ENCODE measurements around the gene EXOC8. TPM values are rescaled to one million over a fixed set of nuclear protein-coding genes. Genes with fewer than 3 reads are reported as not detected.
A peak's percentile ranks its signal among the peaks of the same experiment; 100 is the strongest.
"Not testable (repeated sequence)": the region's sequence is repeated elsewhere in the genome, so short reads cannot be mapped to it uniquely, and the experiment has no call there.

EXOC8 gene
- total RNA-seq, 1 experiment from 2014 or later = 10.6 TPM

DNA sequence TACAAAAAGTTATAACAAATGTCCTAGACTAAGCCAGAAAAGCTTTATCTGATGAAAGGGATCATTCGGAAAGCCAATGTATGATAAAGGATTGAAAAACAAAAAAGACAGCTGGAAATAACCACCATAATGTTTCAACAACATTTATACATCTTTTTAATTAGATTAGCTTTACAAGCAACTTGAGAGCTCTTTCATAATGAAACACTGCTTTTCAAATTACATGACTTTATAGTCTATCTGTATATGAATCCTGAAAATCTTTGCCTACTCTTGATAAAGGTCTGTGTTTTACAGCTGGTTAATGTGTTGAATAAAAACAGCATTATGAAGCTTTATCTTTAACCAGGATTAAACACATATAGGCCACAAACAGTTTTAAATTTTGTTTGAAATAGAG is 26.0 kb upstream of the EXOC8 start:
- Histone ChIP-seq H3K4me3 (ENCODE audit: insufficient read depth, low read depth, low read length) (no peak overlapping the region), H3K36me3 (replicated peaks; ENCODE audit: control insufficient read depth, insufficient read depth, low read length) (no peaks in the 10 kb centered on the region), H3K27me3 (ENCODE audit: control insufficient read depth, insufficient read depth, low read length) (no peaks in the 10 kb centered on the region)
- no peak for DNase-seq

DNA sequence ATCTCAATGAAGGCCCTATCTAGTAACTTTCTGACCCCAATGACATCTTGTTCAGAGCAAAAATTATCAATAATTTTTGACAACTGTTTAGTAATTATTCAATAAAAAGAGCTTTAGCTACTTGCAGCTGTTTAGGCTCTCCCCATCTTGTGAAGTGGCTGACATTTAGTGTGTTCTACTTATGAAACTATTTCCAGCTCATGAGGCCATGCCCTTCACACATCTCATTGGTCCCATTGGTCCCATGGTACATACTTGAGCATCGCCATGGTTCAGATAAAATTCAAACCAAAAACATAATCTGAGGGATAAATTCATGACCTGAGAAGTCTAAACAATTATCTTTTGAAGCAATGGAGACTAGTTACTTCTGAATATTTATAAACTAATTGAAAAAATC is 24.7 kb upstream of the EXOC8 start:
- Histone ChIP-seq H3K4me3 (ENCODE audit: insufficient read depth, low read depth, low read length) (no peak overlapping the region), H3K27me3 (ENCODE audit: control insufficient read depth, insufficient read depth, low read length) (no peaks in the 10 kb centered on the region), H3K36me3 (replicated peaks; ENCODE audit: control insufficient read depth, insufficient read depth, low read length) (no peaks in the 10 kb centered on the region)
- DNase-seq = no peak

DNA sequence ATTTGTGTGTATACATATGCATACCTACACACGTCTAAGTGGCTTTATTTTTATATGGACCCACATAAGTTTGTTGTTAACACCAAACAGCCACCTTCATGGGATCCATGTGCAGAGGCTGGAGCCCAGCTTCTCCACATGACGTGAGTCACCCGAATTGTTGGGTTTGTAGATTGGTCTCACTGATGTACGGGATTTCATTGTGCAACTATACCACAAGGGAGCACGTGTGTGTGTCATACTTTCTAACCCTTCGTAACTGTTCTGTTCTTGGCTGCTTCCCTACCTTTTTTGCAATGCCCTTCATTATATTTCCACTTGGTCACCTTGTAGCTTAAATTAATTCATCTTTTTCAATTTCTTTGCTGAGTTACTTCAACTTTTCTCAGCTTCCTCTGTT is 21.5 kb upstream of the EXOC8 start:
- H3K36me3 ChIP-seq (replicated peaks; ENCODE audit: control insufficient read depth, insufficient read depth, low read length) = no peaks in the 10 kb centered on the region
- no peaks in the 10 kb centered on the region for H3K27me3 ChIP-seq (ENCODE audit: control insufficient read depth, insufficient read depth, low read length)
- H3K4me3 ChIP-seq (ENCODE audit: insufficient read depth, low read depth, low read length) = no peak overlapping the region
- DNase-seq = no peak

DNA sequence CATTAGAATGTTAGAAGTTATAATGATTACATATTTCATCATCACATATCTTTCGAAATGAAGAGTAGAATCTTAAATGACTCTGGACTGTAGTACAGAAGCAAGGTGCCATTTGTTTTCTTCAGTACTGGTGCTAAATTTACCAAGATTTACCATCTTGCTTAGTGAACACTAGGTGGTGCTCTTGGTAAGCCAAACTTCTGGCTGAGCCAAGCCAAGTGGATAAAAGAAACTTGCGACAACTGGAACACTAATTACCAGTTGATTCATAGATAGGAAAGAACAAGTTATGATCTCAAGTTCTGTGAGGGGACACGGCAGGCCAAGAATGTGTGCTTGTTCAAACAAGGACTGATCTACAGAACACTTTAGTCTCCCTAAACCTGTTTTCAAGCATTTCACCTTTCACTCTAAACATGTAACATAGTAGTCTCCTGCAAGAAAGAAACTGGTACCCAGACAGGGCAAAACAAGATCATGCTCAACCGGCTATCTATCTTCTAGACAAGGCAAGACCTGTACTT is 20.2 kb upstream of the EXOC8 start:
- Histone ChIP-seq H3K27me3 (ENCODE audit: control insufficient read depth, insufficient read depth, low read length) (no peaks in the 10 kb centered on the region), H3K4me3 (ENCODE audit: insufficient read depth, low read depth, low read length) (no peak overlapping the region), H3K36me3 (replicated peaks; ENCODE audit: control insufficient read depth, insufficient read depth, low read length) (no peaks in the 10 kb centered on the region)
- peak; percentile 43 for DNase-seq

DNA sequence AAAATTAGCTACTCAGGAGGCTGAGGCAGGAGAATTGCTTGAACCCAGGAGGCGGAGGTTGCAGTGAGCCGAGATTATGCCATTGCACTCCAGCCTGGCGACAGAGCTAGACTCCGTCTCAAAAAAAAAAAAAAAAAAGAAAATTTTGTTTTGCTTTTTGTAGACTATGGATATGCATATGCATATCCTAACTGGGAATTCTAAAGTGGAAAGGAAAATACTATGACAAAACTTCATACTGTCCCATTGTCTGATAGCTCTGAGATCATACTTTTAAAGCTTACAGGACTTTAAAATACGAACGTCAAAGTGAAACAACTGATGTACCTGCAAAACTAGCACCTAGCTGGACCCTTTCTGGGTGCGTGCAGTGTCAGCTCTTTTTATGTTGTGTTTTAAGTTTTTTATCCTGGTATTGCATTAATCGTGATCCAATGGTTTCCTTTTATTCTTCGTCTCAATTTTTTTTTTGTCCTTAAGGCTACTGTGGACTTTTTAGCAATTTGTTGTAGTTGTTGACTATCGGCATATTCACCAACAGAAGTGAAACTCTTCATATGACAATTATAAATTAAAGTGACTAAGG is 19.6 kb upstream of the EXOC8 start:
- Histone ChIP-seq H3K36me3 (replicated peaks; ENCODE audit: control insufficient read depth, insufficient read depth, low read length) (no peaks in the 10 kb centered on the region; the same call in 1 of the 2 replicates), H3K27me3 (ENCODE audit: control insufficient read depth, insufficient read depth, low read length) (no peaks in the 10 kb centered on the region), H3K4me3 (ENCODE audit: insufficient read depth, low read depth, low read length) (no peak overlapping the region)
- DNase-seq = no peak

DNA sequence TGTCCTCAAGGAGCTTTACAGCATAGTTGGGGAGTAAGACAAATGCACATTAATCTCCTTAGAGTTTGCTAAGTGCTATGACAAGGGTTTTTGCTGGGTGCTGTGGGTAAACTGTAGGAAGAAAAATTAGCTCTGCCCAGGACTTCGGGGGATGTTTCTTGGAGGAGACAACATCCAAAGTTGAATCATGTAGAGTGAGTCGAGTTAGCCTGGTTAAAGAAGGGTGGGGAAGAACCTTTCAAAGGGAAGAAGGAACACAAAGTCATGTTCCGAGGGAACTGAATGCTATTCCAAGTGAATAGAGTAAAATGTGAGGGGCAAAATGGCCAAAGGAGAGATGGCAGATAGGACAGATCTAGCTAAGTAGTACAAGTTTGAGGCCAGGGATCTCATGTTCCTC is 17.5 kb upstream of the EXOC8 start:
- H3K36me3 ChIP-seq (replicated peaks; ENCODE audit: control insufficient read depth, insufficient read depth, low read length) = no peaks in the 10 kb centered on the region; the same call in 1 of the 2 replicates
- no peak for DNase-seq
- no peak overlapping the region for H3K4me3 ChIP-seq (ENCODE audit: insufficient read depth, low read depth, low read length)
- no peaks in the 10 kb centered on the region for H3K27me3 ChIP-seq (ENCODE audit: control insufficient read depth, insufficient read depth, low read length)

DNA sequence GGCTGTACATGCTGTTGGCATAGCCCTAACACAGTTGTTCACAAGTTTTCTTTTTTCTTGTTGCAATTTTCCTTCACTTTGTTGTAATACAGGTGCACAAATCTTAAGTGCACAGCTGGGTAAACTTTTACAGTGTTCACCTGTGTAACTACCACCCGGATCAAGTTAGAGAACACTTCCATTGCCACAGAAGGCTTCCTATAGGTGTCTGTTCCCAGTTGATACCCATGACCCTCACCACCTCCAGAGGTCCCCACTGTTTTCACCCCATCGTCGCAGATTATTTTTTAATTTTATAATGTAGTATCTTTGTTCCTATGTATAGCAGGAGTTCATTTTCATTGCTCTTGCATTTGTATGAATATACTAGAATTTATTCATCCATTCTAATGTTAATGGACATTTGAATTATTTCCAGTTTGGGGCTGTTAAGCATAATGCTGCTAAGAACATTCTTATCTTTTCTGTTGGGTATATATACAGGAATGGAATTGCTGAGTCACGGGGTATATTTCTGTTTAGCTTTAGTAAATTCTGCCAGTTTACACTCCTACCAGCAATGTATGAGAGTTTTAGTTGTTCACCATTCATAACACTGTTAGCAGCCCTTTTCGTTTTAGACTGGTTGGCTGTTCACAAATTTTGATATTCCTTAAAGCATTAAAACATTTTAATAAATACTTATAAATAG is 16.8 kb upstream of the EXOC8 start:
- no peak for DNase-seq
- Histone ChIP-seq H3K36me3 (replicated peaks; ENCODE audit: control insufficient read depth, insufficient read depth, low read length) (no peaks in the 10 kb centered on the region; the same call in 1 of the 2 replicates), H3K27me3 (ENCODE audit: control insufficient read depth, insufficient read depth, low read length) (no peaks in the 10 kb centered on the region), H3K4me3 (ENCODE audit: insufficient read depth, low read depth, low read length) (no peak overlapping the region)

DNA sequence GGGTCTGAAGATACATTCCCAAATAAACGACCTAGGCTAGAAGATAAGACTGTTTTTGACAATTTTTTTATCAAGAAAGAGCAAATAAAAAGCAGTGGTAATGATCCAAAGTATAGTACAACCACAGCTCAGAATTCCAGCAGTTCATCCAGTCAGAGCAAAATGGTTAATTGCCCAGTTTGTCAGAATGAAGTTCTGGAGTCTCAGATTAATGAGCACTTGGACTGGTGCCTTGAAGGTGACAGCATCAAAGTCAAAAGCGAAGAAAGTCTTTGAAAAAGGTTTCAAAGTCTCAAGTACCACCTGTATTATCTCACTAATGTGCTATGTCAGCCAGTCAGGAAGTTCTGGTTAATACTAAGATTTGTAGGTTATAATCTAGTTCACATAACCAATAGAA is 15.4 kb upstream of the EXOC8 start:
- no peaks in the 10 kb centered on the region; the same call in 1 of the 2 replicates for H3K36me3 ChIP-seq (replicated peaks; ENCODE audit: control insufficient read depth, insufficient read depth, low read length)
- DNase-seq = no peak

DNA sequence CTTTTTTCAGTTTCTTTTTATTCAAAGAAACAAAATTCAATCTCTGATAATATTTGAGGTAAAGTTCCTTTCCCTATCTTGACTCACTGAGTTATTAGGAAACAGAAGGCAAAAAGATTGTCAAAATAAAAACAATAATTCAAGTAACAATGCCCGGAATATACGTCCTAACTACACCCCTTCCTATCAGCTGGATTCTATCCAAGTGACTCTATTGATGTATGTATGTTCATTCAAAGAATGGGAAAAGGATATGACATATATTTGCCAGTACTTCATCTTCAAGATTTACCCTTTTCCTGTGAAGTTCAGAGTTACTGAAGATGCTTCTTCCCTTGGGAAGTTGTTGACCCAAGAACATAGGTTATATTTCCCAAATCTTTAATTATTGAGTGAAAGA is 14.2 kb upstream of the EXOC8 start:
- Histone ChIP-seq H3K4me3 (ENCODE audit: insufficient read depth, low read depth, low read length) (no peak overlapping the region), H3K36me3 (replicated peaks; ENCODE audit: control insufficient read depth, insufficient read depth, low read length) (no peaks in the 10 kb centered on the region; the same call in 1 of the 2 replicates), H3K27me3 (ENCODE audit: control insufficient read depth, insufficient read depth, low read length) (no peaks in the 10 kb centered on the region)
- no peak for DNase-seq

More for the DNA sequence above, 15.4 kb upstream of the EXOC8 start:
- no peak overlapping the region for H3K4me3 ChIP-seq (ENCODE audit: insufficient read depth, low read depth, low read length)
- no peaks in the 10 kb centered on the region for H3K27me3 ChIP-seq (ENCODE audit: control insufficient read depth, insufficient read depth, low read length)

DNA sequence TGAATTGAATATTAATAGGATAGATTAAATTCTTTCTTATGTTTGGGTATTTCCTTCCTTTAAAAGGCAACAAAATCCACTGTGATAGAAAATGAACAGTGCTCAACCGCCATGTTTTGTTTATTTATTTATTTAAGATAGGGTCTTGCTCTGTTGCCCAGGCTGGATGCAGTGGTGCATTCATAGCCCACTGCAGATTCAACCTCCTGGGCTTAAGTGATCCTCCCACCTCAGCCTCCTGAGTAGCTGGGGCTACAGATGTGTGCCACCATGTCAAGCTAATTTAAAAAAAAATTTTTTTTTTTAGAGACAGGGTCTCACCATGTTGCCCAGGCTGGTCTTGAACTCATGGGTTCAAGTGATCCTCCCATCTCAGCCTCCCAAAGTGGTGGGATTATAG is 11.2 kb upstream of the EXOC8 start:
- H3K27me3 ChIP-seq (ENCODE audit: control insufficient read depth, insufficient read depth, low read length); H3K36me3 ChIP-seq (replicated peaks; ENCODE audit: control insufficient read depth, insufficient read depth, low read length); H3K4me3 ChIP-seq (ENCODE audit: insufficient read depth, low read depth, low read length); DNase-seq: not testable (repeated sequence)

DNA sequence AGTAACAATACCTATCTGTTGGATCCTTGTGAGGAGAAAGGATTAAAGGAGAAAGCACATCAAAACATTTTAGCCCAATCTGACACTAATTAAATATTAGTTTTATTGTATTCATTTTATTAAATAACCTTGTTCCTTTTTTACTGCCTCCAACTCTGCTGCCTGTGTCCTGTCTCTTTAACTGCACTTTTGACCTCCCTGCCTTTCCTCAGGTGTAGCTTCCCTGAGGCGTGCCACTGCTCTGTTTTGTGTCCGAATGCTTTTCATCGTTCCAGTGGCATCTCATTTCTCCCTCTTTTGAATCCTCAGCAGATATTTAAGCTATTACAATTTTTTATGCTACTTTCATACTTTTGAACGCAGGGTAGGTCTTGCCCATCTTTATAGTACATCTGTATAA is 10.8 kb upstream of the EXOC8 start:
- no peak for DNase-seq
- H3K4me3 ChIP-seq (ENCODE audit: insufficient read depth, low read depth, low read length) = no peak overlapping the region
- no peaks in the 10 kb centered on the region; the same call in 1 of the 2 replicates for H3K36me3 ChIP-seq (replicated peaks; ENCODE audit: control insufficient read depth, insufficient read depth, low read length)
- no peaks in the 10 kb centered on the region for H3K27me3 ChIP-seq (ENCODE audit: control insufficient read depth, insufficient read depth, low read length)

DNA sequence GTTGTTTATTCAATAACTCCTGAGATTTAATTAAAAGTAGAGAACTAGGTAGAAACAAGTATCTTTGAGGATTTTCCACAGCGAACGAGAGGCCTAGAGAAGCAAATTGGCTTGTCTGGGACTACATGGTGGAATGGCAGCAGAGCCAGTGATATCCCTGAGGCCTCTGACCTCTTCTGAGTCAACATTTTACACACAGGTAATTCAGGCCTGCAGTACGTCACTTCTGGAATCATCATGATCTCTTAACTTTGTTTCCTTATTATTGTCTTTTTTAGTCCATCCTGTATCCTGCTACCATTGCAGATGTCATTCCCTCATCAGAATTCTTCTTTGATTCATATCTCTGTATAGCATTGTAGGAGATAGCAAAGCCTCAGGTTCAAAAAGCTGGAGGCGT is 10.3 kb upstream of the EXOC8 start:
- no peak for DNase-seq
- H3K4me3 ChIP-seq (ENCODE audit: insufficient read depth, low read depth, low read length) = no peak overlapping the region
- no peaks in the 10 kb centered on the region for H3K27me3 ChIP-seq (ENCODE audit: control insufficient read depth, insufficient read depth, low read length)
- H3K36me3 ChIP-seq (replicated peaks; ENCODE audit: control insufficient read depth, insufficient read depth, low read length) = no peaks in the 10 kb centered on the region; the same call in 1 of the 2 replicates

DNA sequence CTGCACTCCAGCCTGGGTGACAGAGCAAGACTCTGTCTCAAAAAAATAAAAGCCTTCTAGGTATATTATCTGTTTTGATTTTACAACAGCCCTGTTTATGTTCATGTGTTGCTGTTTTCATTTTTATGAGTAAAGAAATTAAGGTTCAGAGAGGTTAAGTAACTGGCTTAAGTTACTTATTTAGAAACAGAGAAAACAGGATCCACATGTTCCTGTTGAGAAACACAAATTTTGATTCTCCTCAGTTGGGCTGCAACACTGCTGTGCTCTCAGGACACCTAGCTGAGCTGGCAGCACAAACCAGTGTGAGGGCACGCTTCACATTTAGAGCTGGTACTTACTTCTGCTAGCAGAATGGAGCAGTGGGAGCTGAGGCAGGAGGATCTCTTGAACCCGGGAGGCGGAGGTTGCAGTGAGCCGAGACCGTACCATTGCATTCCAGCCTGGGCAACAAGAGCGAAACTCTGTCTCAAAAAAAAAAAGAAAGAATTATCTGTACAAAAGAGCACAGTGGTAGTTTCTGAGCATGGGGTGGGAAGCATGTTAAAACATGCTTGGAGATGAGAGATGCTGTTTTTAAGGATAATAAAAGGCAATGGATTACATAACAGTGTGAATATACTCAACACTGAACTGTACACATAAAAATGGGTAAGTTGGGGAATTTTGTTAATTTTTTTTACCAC is 2.8 kb upstream of the EXOC8 start:
- H3K27me3 ChIP-seq (ENCODE audit: control insufficient read depth, insufficient read depth, low read length) = no peaks in the 10 kb centered on the region
- DNase-seq = no peak
- no peak overlapping the region for H3K4me3 ChIP-seq (ENCODE audit: insufficient read depth, low read depth, low read length)
- peaks cover 1% of the 10 kb centered on the region for H3K36me3 ChIP-seq (replicated peaks; ENCODE audit: control insufficient read depth, insufficient read depth, low read length)

DNA sequence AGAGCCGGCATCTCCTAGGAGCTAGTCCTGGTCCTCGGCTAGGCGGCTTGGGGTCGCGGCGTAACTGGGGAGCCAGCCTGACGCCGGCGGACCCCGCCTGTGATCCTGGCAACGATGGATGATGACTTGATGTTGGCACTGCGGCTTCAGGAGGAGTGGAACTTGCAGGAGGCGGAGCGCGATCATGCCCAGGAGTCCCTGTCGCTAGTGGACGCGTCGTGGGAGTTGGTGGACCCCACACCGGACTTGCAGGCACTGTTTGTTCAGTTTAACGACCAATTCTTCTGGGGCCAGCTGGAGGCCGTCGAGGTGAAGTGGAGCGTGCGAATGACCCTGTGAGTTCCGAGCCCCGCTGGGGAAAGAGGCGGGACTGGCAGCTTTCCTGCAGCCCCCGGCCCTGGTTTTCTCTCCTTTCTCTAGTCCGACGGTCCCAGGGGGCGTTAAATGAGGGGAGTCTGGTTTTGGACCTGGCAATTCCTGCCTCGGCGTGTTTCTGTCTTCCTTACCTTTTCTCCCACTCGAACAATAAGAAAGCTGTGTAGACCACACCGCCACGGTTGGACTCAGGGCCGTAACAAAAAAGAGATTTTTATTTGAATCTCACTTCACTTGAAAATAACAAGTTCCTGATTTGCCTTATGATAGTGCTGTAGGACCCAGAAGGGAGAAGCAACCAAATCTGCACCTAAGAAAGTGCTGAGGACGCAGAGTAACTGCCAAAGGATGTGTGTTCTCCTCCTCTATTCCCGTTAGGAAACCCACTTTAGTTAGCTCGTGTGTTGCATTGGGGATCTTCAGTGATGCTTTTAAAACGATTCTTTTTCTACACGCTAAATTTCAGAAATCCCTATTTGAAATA is 847 bp upstream of the EXOC8 start, which contains the start of gene SPRTN:
Gene SPRTN, plus strand, starts transcription at position 24 of the 859 bp plus-strand sequence. Its CDS starts 91 bp downstream, at position 115.
- Histone ChIP-seq H3K36me3 (replicated peaks; ENCODE audit: control insufficient read depth, insufficient read depth, low read length) (peaks cover 1% of the 10 kb centered on the region), H3K27me3 (ENCODE audit: control insufficient read depth, insufficient read depth, low read length) (no peaks in the 10 kb centered on the region), H3K4me3 (ENCODE audit: insufficient read depth, low read depth, low read length) (peak within 1 kb of the TSS; percentile 98)
- DNase-seq = peak; percentile 93

Measured in H7 (cell line).